ENCODE results near the gene TSTD2. TPM values are rescaled to one million over a fixed set of nuclear protein-coding genes. Genes with fewer than 3 reads are reported as not detected.
A peak's percentile ranks its signal among the peaks of the same experiment; 100 is the strongest.

Gene TSTD2
- total RNA-seq, 2 experiments from 2014 or later = 12.7 to 15.0 TPM

DNA sequence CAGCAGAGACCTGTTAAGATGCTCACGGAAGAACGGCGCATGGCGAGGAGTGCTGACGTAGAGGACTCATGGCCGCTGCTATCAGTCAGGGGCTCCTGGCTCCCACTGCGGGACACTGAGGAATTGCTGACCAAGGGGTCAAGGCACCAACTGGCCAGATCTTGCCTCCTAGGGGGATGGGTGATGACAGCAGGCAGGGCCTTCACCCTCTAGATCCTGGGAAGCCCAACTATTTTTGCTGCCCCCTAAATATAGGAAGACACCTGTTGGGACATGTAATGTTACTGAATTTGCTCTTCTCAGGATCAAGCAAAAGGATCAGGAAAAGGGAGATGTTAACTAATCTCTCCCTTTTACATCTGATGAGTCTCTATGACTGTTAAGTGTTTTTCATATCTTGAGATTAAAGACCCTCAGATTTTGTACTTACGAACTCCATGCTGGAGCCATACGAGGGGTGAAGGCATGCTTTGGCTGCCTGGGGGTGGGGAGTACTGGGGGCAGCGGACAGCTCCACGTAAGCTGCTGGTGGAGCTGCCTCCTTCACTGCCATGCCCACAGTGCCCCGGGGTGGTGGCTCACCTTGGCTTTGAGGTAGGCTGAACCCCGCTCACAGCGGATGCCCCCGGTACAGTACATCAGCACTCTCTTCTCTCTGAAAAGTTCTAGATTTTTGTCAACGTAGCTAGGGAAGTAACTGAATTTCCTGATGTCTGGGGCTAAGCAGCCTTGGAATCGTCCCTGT, 28.1 kb downstream of the TSTD2 start:
- POLR2A ChIA-PET = no interaction called here
- intact Hi-C loops (cut with DNase I, micrococcal nuclease) = no loop called here
- Mint-ChIP-seq H3K9me3 (ENCODE audit: low read depth) (no peaks in the 10 kb centered on the region), H3K4me3 (no peak overlapping the region), H3K27me3 (no peaks in the 10 kb centered on the region), H3K36me3 (ENCODE audit: low read depth) (peaks cover 17% of the 10 kb centered on the region), H3K27ac (no peak overlapping the region), H3K4me1 (no peaks in the 10 kb centered on the region)
- ATAC-seq = no peak
- DNase-seq = no peak
- CTCF ChIA-PET = interaction anchor here (0.7 to 9.0 kb wide), 2 partner anchors 10 to 136 kb away, joined by 3 to 135 read pairs; no protein-coding TSS in a partner anchor

DNA sequence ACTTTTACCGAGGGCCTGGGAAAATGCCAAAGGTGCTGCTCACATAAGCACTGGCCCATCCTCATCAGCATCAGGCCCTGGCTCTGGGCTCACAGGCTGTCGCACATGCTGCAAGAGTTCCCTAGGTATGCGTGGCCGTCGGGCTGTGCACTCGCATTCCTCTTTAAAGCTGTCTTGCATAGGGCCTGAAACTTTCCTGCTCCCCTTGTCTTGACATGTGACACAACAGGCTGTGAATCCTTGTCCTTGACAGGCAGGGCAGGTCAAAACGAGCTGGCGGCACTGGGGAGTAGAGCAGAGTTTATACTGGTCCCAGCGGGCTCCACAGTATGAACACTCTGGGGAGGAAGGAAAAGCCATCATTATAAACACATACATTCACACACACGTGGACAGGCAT, 30.7 kb downstream of the TSTD2 start:
- peaks cover 15% of the 10 kb centered on the region for H3K36me3 Mint-ChIP-seq (ENCODE audit: low read depth)
- DNase-seq (no peak), ATAC-seq (no peak)
- no peak overlapping the region for H3K27ac Mint-ChIP-seq
- no peaks in the 10 kb centered on the region for H3K27me3 Mint-ChIP-seq
- CTCF ChIA-PET = interaction anchor here (0.6 to 9.0 kb wide), 6 partner anchors 12 to 215 kb away, joined by 3 to 135 read pairs (median 6); no protein-coding TSS in a partner anchor
- H3K4me3 Mint-ChIP-seq = no peak overlapping the region
- H3K4me1 Mint-ChIP-seq = peaks cover 7% of the 10 kb centered on the region
- intact Hi-C loops (cut with DNase I, micrococcal nuclease) = no loop called here
- POLR2A ChIA-PET = no interaction called here
- H3K9me3 Mint-ChIP-seq (ENCODE audit: low read depth) = no peaks in the 10 kb centered on the region

DNA sequence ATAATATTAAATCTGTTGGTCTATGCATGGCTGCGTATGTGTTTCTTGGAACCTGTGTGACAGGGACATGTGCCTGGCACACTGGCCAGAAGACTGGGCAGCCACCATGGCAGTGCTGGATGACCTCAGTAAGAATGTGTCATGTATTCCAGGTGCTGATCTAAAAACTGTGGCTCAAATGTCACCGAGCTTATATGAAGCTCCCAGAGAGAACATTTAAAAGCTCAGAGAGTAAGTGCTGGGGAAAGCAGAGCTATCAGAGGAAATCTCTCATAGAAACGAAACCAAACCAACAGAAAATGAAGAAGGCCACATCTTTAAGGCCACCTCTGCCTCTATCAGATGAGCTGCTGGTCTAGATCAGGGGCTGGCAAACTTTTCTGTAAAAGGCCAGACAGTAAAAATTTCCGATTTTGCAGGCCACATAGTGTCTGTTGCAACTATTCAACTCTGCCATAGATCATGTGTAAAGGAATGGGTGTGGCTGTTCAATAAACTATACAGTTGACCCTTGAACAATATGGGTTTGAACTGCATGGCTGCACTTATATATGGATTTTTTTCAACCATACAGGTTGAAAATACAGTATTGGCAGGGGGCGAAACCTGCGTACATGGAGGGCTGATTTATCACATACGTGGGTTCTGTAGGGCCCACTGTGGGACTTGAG, 31.8 kb downstream of the TSTD2 start:
- Mint-ChIP-seq H3K27me3 (no peaks in the 10 kb centered on the region), H3K27ac (no peak overlapping the region), H3K4me3 (no peak overlapping the region), H3K4me1 (peaks cover 7% of the 10 kb centered on the region), H3K36me3 (ENCODE audit: low read depth) (peaks cover 15% of the 10 kb centered on the region), H3K9me3 (ENCODE audit: low read depth) (no peaks in the 10 kb centered on the region)
- DNase-seq (no peak), ATAC-seq (no peak)
- POLR2A ChIA-PET = no interaction called here
- intact Hi-C loops (cut with DNase I, micrococcal nuclease) = no loop called here
- CTCF ChIA-PET = interaction anchor here (0.8 to 9.0 kb wide), 3 partner anchors 28 to 190 kb away, joined by 4 to 135 read pairs (median 7); no protein-coding TSS in a partner anchor

DNA sequence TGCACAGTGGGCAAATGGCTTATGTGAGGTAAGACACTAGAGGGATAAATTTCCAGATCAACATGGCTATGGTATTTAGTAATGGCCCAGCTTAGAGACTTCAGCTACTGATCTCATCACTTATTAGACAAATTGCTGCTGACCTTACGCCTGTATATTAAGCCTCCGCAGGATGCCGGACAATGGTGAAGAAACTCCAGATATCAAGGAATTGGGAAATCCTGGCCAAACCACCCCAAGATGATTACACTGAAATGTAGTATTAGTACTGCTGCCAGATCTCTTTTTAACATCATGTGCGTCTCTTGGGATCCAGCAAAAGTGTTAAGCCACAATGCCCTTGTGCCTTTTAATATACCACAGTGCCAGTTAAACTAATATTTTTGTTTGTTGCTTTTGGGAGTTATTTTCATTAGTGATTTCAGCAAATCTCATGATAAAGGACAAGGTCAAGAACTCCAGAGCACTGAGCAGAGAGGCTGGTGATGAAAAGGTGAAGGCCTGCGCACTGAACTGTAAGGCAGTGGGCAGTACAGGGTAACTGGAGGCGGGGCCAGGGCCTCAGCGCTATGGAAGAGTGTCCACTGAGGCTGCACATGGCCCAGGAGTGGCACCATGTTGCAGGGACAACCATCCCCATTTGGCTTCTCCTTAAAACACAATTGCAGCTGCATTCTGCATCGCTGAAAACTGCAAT, 32.5 kb downstream of the TSTD2 start:
- Mint-ChIP-seq H3K4me1 (peaks cover 7% of the 10 kb centered on the region), H3K27ac (no peak overlapping the region), H3K4me3 (no peak overlapping the region), H3K27me3 (no peaks in the 10 kb centered on the region), H3K9me3 (ENCODE audit: low read depth) (no peaks in the 10 kb centered on the region), H3K36me3 (ENCODE audit: low read depth) (peaks cover 15% of the 10 kb centered on the region)
- CTCF ChIA-PET = interaction anchor here (0.8 to 9.0 kb wide), 4 partner anchors 28 to 190 kb away, joined by 4 to 135 read pairs (median 8); partner anchors contain the start of gene TMOD1
- no peak for ATAC-seq
- no peak for DNase-seq
- intact Hi-C loops (cut with DNase I, micrococcal nuclease) = no loop called here
- POLR2A ChIA-PET = no interaction called here

DNA sequence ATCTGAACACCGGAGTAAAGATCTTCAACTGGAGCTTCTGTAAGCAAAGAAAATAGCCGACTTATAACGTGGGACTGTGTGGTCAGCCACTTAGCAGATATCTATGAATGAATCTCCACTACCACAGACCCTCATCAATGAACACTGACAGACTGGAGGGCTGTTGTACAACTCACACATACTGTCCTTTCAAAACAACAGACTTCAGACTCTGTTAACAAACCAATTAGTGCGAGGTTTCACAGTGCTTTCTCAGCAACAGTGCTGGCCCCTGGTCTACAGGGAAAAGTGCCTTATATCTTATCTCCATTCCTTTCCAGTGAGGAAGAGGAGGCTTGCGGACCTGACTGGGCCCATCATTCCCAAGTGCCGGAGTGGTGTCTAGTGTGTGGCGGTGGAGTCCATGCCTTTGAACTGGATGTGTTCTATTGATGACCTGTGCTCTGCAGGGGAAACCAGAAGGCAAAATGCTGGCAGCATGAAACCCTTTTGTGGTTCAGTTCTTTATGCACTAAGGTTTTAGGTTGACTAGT, 33.8 kb downstream of the TSTD2 start:
- Mint-ChIP-seq H3K27me3 (no peaks in the 10 kb centered on the region), H3K36me3 (ENCODE audit: low read depth) (peaks cover 15% of the 10 kb centered on the region), H3K4me3 (no peak overlapping the region), H3K9me3 (ENCODE audit: low read depth) (no peaks in the 10 kb centered on the region), H3K27ac (no peak overlapping the region), H3K4me1 (peaks cover 7% of the 10 kb centered on the region)
- ChIA-PET CTCF (interaction anchor here (0.7 to 9.0 kb wide), 42 partner anchors 8 to 745 kb away, joined by 3 to 135 read pairs (median 5); partner anchors contain the start of genes NCBP1, TDRD7, TMOD1 and TSTD2), POLR2A (no interaction called here)
- intact Hi-C loops (cut with DNase I, micrococcal nuclease) = loop anchor here in 1 of 2 experiments (5.0 kb wide), 2 partner anchors 187 to 742 kb away; partner anchors contain the start of gene TDRD7
- DNase-seq (no peak), ATAC-seq (no peak)

DNA sequence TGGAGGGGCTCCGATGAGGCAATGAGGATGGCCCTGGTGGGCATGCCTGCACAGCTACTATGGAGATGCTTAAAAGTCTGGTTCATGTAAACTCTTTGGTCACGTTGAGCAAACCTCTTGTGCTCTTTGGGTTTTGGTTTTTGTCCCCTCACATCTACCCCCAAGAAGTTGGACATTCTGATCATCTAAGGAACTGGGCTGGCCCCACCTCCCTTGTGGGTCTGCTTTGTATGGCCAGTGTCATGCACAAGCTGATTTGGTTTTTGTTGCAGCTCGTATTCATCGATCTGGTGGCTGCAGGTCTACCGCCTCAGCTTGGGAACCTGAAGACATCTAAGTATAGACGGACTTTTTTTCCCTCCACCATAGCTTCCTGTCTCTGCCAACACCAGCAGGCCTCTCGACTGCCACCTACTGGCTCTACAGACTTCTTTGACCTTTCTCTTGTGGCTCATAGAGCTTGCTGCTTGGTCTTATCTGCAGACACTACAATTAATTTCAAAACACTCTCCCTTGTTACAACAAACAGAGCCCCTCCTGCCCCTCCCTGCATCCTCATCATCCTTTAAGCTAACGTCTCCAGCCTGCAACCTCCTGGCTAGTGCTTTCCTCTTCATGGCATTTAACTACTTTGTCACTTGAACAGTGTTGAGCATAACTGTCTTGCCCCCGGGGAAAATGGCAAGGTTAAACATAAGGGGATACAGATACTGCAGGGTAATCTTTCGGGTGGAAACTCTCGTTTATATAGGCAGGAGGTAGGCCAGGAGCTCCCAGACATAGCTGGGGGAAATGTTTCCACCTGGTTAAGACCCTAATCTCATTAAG, 34.5 kb downstream of the TSTD2 start:
- intact Hi-C loops (cut with DNase I, micrococcal nuclease) = loop anchor here (1.0 to 5.0 kb wide), 6 partner anchors 130 to 741 kb away; partner anchors contain the start of gene TDRD7 (in 1 of the 2)
- H3K4me1 Mint-ChIP-seq = peaks cover 7% of the 10 kb centered on the region

DNA sequence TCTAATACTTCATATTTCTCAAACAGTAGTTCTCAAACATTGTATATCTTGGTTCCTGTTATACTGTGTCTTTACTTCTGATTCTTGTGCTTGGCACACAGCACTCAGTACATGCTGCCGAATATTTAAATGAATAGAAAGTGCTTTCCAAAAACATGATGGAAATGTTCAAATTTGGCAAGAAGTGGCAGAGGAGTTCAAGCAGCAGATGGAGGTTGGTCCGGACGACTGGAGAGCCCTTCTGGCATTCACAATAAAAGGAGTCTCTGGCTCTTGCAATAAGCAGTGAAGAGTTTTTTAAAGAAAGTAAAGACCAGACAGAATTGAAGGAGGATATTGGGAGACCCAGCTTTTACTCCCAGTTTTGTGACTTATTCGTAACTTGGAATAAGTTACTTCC, 36.3 kb downstream of the TSTD2 start:
- Mint-ChIP-seq H3K9me3 (ENCODE audit: low read depth) (no peaks in the 10 kb centered on the region), H3K27me3 (peaks cover 2% of the 10 kb centered on the region), H3K36me3 (ENCODE audit: low read depth) (peaks cover 6% of the 10 kb centered on the region), H3K27ac (no peak overlapping the region), H3K4me3 (no peak overlapping the region), H3K4me1 (peaks cover 7% of the 10 kb centered on the region)
- CTCF ChIA-PET = interaction anchor here (0.7 to 9.0 kb wide), 5 partner anchors 16 to 253 kb away, joined by 3 to 135 read pairs (median 23); partner anchors contain the start of gene TDRD7
- no peak for ATAC-seq
- intact Hi-C loops (cut with DNase I, micrococcal nuclease) = loop anchor here in 1 of 2 experiments (5.0 kb wide), 2 partner anchors 185 to 740 kb away; partner anchors contain the start of gene TDRD7
- no peak for DNase-seq
- POLR2A ChIA-PET = no interaction called here

More for the DNA sequence above, 34.5 kb downstream of the TSTD2 start:
- ChIA-PET CTCF (interaction anchor here (0.5 to 9.0 kb wide), 55 partner anchors 9 to 1206 kb away, joined by 3 to 135 read pairs (median 5); partner anchors contain the start of genes NCBP1, TDRD7, TMOD1 and TSTD2), POLR2A (interaction anchor here (0.6 kb wide), 1 partner anchor 41 kb away, joined by 3 read pairs; no protein-coding TSS in a partner anchor)
- Mint-ChIP-seq H3K9me3 (ENCODE audit: low read depth) (no peaks in the 10 kb centered on the region), H3K27ac (peak overlapping the region; percentile 66), H3K36me3 (ENCODE audit: low read depth) (peaks cover 13% of the 10 kb centered on the region), H3K27me3 (no peaks in the 10 kb centered on the region), H3K4me3 (no peak overlapping the region)
- ATAC-seq (peak; percentile 99), DNase-seq (peak; percentile 85)

DNA sequence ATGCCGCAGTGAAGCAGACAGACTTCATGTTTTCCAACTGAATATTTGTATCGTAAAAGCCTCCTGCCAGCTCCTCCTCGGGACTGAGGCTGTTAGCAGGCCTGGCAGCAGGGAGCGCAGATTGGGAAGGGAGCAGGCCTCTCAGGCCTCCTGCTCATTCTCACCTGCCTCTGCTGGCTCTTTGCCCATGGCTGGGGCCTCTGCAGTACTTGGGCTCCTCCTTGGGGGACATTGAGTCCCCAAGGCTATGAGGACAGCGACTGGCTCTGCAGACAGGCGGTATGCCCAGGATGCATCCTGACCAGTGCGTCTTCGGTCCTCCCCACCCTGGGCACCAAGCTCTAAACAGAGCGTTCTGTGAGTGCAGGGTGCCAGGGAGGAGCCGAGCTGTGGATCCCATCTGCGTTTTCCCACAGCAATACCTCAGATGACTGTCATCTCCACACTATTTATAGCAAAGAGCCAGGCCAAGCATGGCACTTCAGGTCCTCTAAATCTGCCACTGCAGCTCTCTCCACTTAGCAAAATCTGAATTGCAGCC, 38.7 kb downstream of the TSTD2 start:
- POLR2A ChIA-PET = no interaction called here

DNA sequence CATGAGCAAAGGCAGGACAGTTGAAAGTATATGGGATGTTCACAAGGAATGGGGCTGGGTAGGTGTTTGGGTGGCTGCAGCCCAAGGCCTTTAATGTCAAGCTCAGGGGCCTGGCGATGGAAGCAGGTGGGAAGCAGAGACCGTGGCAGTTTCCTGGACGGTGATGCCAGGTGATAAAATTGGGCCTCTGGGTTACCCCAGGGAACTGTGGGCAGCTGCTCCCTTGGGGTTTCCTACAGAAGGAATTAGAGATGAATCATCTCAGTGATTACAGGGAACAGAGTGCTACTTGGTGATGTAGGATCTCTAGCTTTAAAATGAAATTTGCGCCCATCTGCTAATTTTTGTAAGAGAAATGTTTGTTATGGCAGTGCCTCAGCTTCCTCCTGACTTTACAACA, 39.2 kb downstream of the TSTD2 start:
- ChIA-PET POLR2A (no interaction called here), CTCF (interaction anchor here (0.6 to 1.6 kb wide), 3 partner anchors 9 to 87 kb away, joined by 3 to 5 read pairs (median 3); no protein-coding TSS in a partner anchor)
- H3K4me3 Mint-ChIP-seq = no peak overlapping the region
- no peaks in the 10 kb centered on the region for H3K9me3 Mint-ChIP-seq (ENCODE audit: low read depth)
- no peak overlapping the region for H3K27ac Mint-ChIP-seq
- DNase-seq = no peak
- no peaks in the 10 kb centered on the region for H3K36me3 Mint-ChIP-seq (ENCODE audit: low read depth)
- peaks cover 6% of the 10 kb centered on the region for H3K27me3 Mint-ChIP-seq
- H3K4me1 Mint-ChIP-seq = peaks cover 7% of the 10 kb centered on the region
- intact Hi-C loops (cut with DNase I, micrococcal nuclease) = no loop called here
- no peak for ATAC-seq

More for the DNA sequence above, 38.7 kb downstream of the TSTD2 start:
- peaks cover 7% of the 10 kb centered on the region for H3K4me1 Mint-ChIP-seq
- no peaks in the 10 kb centered on the region for H3K36me3 Mint-ChIP-seq (ENCODE audit: low read depth)
- CTCF ChIA-PET = interaction anchor here (0.6 to 1.2 kb wide), 3 partner anchors 40 to 738 kb away, joined by 3 read pairs; no protein-coding TSS in a partner anchor
- ATAC-seq = no peak
- H3K9me3 Mint-ChIP-seq (ENCODE audit: low read depth) = no peaks in the 10 kb centered on the region
- no peak overlapping the region for H3K27ac Mint-ChIP-seq
- no peak overlapping the region for H3K4me3 Mint-ChIP-seq
- DNase-seq = no peak
- peaks cover 6% of the 10 kb centered on the region for H3K27me3 Mint-ChIP-seq
- intact Hi-C loops (cut with DNase I, micrococcal nuclease) = no loop called here

DNA sequence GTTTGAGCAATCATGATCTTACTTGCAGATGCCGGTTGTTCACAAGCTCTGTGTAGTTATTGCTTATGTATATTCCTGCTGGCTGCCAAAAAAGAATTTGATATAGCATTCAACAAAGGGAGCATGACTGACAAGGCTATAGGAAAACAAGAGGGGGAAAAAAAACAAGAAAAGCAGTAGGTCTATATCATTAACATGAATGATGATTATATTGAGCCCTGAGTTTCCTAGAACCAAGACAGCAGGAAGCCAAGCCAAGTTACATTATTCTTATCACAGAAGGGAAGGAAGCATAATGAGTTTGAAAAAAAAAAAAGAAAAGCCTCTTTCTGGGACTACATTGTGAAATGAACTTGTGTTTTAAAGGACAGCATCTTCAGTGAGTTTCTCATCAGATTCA, 41.0 kb downstream of the TSTD2 start:
- no peak for ATAC-seq
- CTCF ChIA-PET = no interaction called here

More for the DNA sequence above, 41.0 kb downstream of the TSTD2 start:
- POLR2A ChIA-PET = no interaction called here
- no peak for DNase-seq
- no peak overlapping the region for H3K4me3 Mint-ChIP-seq
- H3K36me3 Mint-ChIP-seq (ENCODE audit: low read depth) = no peaks in the 10 kb centered on the region
- no peak overlapping the region for H3K27ac Mint-ChIP-seq
- intact Hi-C loops (cut with DNase I, micrococcal nuclease) = no loop called here
- H3K27me3 Mint-ChIP-seq = peaks cover 6% of the 10 kb centered on the region
- no peaks in the 10 kb centered on the region for H3K4me1 Mint-ChIP-seq
- peaks cover 3% of the 10 kb centered on the region for H3K9me3 Mint-ChIP-seq (ENCODE audit: low read depth)

All from activated CD4-positive, alpha-beta T cell treated with anti-CD3 and anti-CD28 coated beads for 36 hours (primary cell).